ENCODE data around the gene RAPH1. TPM values are rescaled to one million over a fixed set of nuclear protein-coding genes. Genes with fewer than 3 reads are reported as not detected.
A peak's percentile ranks its signal among the peaks of the same experiment; 100 is the strongest.

The RAPH1 gene
- total and polyA plus RNA-seq, 2 experiments from 2014 or later: 12.9 to 22.1 TPM

- Histone ChIP-seq H3K9me2 (replicated peaks; ENCODE audit: insufficient read depth) (no peaks in the 10 kb centered on the region), H3K4me2 (peak overlapping the region; percentile 82), H3K36me3 (replicated peaks; ENCODE audit: insufficient read depth, low read depth) (no peaks in the 10 kb centered on the region), H3K4me1 (ENCODE audit: insufficient read depth) (peaks cover 10% of the 10 kb centered on the region), H2AFZ (peak overlapping the region; percentile 89), H4K20me1 (ENCODE audit: insufficient read depth, poor library complexity, severe bottlenecking) (peaks cover 26% of the 10 kb centered on the region), H3K27ac (peak overlapping the region; percentile 94), H3K27me3 (no peaks in the 10 kb centered on the region), H3K4me3 (peak overlapping the region; percentile 61), H3K9me3 (ENCODE audit: low read depth) (no peaks in the 10 kb centered on the region), H3K79me2 (peaks cover 35% of the 10 kb centered on the region)
- TF ChIP-seq EZH2phosphoT487 (IDR thresholded peaks at IDR 0.05; ENCODE audit: low read depth, severe bottlenecking, unreplicated experiment): no peak
- TF ChIP-seq CTCF (IDR thresholded peaks at IDR 0.05; ENCODE audit: poor library complexity): no peak
- no peak for TF ChIP-seq EZH2 (IDR thresholded peaks at IDR 0.05; ENCODE audit: borderline replicate concordance)
- DNase-seq (ENCODE audit: low spot score): peak; percentile 14
- 11% methylated on average over 14 of the region's 14 CpGs for WGBS (ENCODE audit: low lambda C conversion rate, missing lambda C conversion rate)
Measured at GRCh38 chr2:203535784-203536585, 884 bp upstream of the RAPH1 start.

- Histone ChIP-seq H3K9me3 (ENCODE audit: low read depth) (no peaks in the 10 kb centered on the region), H3K36me3 (replicated peaks; ENCODE audit: insufficient read depth, low read depth) (no peaks in the 10 kb centered on the region), H4K20me1 (ENCODE audit: insufficient read depth, poor library complexity, severe bottlenecking) (peaks cover 40% of the 10 kb centered on the region), H3K27me3 (no peaks in the 10 kb centered on the region), H3K79me2 (peaks cover 48% of the 10 kb centered on the region), H3K9me2 (replicated peaks; ENCODE audit: insufficient read depth) (no peaks in the 10 kb centered on the region), H3K4me3 (peak overlapping the region; percentile 97), H3K4me2 (peak overlapping the region; percentile 82), H2AFZ (peak overlapping the region; percentile 93), H3K4me1 (ENCODE audit: insufficient read depth) (peaks cover 10% of the 10 kb centered on the region), H3K27ac (peak overlapping the region; percentile 98)
- no peak for DNase-seq (ENCODE audit: low spot score)
- TF ChIP-seq CTCF (IDR thresholded peaks at IDR 0.05; ENCODE audit: poor library complexity) (no peak), EZH2 (IDR thresholded peaks at IDR 0.05; ENCODE audit: borderline replicate concordance) (no peak), EZH2phosphoT487 (IDR thresholded peaks at IDR 0.05; ENCODE audit: low read depth, severe bottlenecking, unreplicated experiment) (no peak)
- 2% methylated on average over 21 of the region's 37 CpGs for WGBS (ENCODE audit: low lambda C conversion rate, missing lambda C conversion rate)
Measured at GRCh38 chr2:203534621-203535077, 452 bp downstream of the RAPH1 start.

- Histone ChIP-seq H3K9me3 (ENCODE audit: low read depth) (no peaks in the 10 kb centered on the region), H3K27me3 (no peaks in the 10 kb centered on the region), H3K4me2 (peak overlapping the region; percentile 82), H3K4me1 (ENCODE audit: insufficient read depth) (peaks cover 10% of the 10 kb centered on the region), H3K79me2 (peaks cover 56% of the 10 kb centered on the region), H4K20me1 (ENCODE audit: insufficient read depth, poor library complexity, severe bottlenecking) (peaks cover 41% of the 10 kb centered on the region), H3K27ac (peak overlapping the region; percentile 98), H2AFZ (peak overlapping the region; percentile 93), H3K9me2 (replicated peaks; ENCODE audit: insufficient read depth) (no peaks in the 10 kb centered on the region), H3K36me3 (replicated peaks; ENCODE audit: insufficient read depth, low read depth) (no peaks in the 10 kb centered on the region), H3K4me3 (peak overlapping the region; percentile 97)
- TF ChIP-seq CTCF (IDR thresholded peaks at IDR 0.05; ENCODE audit: poor library complexity) (no peak), EZH2phosphoT487 (IDR thresholded peaks at IDR 0.05; ENCODE audit: low read depth, severe bottlenecking, unreplicated experiment) (no peak), EZH2 (IDR thresholded peaks at IDR 0.05; ENCODE audit: borderline replicate concordance) (no peak)
- whole genome bisulfite sequencing (ENCODE audit: low lambda C conversion rate, missing lambda C conversion rate): 2% methylated on average over 24 of the region's 24 CpGs
- DNase-seq (ENCODE audit: low spot score): peak; percentile 26
Measured at GRCh38 chr2:203533676-203534591, 1.2 kb downstream of the RAPH1 start.

Data from hepatocyte (in vitro differentiated cells).